DMS 273 treated with DMSO at 0.1 percent for 48 hours (cell line): ENCODE results near the gene DAP.
"Not testable (repeated sequence)": the region's sequence is repeated elsewhere in the genome, so short reads cannot be mapped to it uniquely, and the experiment has no call there.

ENCODE experiments used
- DNase-seq: peaks from one replicate; lab custom pipeline; 2025; lab: John Stamatoyannopoulos, UW

Gene DAP

DNA sequence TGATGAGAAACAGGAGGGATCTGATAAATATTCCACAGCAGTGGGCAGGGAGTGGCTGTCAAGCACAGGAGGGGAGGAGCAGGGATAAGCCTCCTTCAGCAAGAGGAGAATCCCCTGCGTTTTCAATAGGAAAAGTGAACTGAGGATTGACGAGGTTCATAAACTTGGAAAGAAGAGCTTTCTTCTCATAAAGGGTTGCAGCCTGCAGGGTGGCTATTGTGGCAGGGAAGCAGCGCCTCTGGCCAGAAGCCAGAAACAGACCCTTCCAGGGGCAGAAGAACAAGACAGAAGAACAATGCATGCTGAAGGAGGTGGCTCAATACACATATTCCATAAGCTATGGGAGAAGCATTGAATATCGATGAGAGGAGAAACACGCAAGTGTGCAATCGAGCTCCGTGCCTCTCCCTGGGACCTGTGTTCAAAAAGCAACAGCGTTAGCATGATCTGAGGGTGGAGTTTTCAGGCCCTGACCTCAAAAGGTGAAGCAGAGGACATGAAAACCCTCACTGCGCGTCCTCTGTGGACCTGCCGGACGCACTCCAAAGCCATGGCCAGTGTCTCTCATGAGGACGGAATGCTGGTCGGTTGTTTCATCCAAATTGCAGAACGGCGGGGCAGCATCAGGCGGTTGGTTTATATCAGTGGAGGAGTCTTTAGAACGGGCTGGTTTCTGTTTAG is 129.6 kb downstream of the DAP start:
- DNase-seq, result no peak

DNA sequence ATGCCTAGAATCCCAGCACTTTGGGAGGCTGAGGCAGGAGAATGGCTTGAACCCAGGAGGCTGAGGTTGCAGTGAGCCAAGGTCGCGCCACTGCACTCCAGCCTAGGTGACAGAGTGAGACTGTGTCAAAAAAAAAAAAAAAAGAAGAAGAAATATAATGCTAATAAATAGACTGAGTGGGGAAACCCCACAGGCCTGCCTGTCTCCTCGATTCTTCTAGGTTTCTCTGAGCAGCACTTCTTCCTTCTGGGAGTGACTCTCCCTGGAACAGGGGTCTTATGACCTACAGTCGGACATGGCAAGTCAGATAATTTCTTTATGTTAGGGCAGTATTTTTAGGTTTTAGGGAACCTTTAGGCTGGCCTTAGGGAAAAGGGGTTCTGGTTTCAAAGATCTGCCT is 130.3 kb downstream of the DAP start:
- DNase-seq, result not testable (repeated sequence)

DNA sequence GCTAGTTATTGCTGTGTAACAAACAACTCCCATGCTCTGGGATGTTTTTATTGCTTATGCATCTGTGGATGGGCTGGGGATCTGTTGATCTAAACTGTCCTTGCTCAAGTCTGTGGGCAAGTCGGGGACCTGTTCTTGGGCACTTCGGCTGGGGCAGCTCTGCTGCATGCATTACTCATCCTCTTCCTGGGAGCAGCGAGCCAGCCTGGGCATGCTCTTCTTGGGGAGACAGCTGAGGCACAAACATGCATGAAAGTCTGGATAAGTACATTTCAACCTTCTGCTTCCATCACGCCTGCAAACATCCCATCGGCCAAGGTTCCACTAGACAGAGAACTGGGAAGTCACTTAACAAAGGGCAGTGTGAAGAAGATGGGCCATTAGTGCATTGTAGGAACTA is 130.9 kb downstream of the DAP start:
- DNase-seq, result no peak

DNA sequence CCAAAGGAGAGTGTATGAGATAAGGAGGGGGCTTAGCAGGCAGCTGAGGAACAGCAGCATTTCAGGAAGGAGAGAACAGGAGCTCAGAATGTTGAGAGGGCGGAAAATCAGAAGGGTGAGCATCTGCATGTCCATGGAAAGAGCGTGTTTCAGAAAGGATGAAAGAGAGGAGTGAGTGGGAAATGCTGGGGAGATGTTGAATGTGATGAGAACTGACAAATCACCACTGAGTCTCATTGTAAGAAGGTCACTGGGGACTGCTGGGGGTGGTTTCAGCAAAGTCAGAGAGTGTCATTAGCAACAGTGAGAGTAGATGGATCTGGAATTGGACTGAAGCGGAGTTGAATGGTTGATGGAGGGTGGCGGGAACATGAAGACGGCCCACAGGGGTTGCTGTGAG is 131.4 kb downstream of the DAP start:
- no peak for DNase-seq
